ENCODE data around the gene TNIP1.

- TF ChIP-seq EP300 (IDR thresholded peaks at IDR 0.05): no peak
- peak in 4 of 6 experiments; percentile 12 to 46 (median 26) for TF ChIP-seq CTCF (IDR thresholded peaks at IDR 0.05)
- TF ChIP-seq POLR2AphosphoS5 (IDR thresholded peaks at IDR 0.05): no peak
These were observed 1.6 kb upstream of the TNIP1 start for GRCh38 chr5:151082282-151082902.
